Suprapubic skin (tissue), 4 donors: Measurements from ENCODE around the gene CLCNKA.
A peak's percentile ranks its signal among the peaks of the same experiment; 100 is the strongest.

ENCODE experiments used
- CTCF ChIP-seq, 2 donors: fragments of 200-600 bp in 1 of 2; fragments of 450-650 bp in 1 of 2; sonication (generic) in 1 of 2; IDR thresholded peaks; one replicate each; pipeline ENCODE4 v1.5.1; 2016 to 2019; ENCODE audit warnings: antibody characterized with exemption in 2 of 2, mild to moderate bottlenecking in 1 of 2, moderate library complexity in 1 of 2
- EP300 ChIP-seq: sonication (generic); formaldehyde crosslinking; IDR thresholded peaks from one replicate; pipeline ENCODE4 v1.6.1; 2017; ENCODE audit warnings: antibody characterized with exemption
- POLR2A ChIP-seq, 2 donors: fragments of 450-650 bp; IDR thresholded peaks; one replicate each; pipeline ENCODE4 v1.6.1; 2017; ENCODE audit warnings: antibody characterized with exemption in 2 of 2, mild to moderate bottlenecking in 2 of 2, moderate library complexity in 2 of 2
- POLR2AphosphoS5 ChIP-seq, 3 donors: sonication (generic); formaldehyde crosslinking; IDR thresholded peaks; one replicate each; pipeline ENCODE4 v1.6.1; 2017; ENCODE audit warnings: antibody characterized with exemption in 3 of 3

GRCh38 chr1:16032388-16033102 lies 10.7 kb downstream of the CLCNKA start:
- no peak for TF ChIP-seq EP300
- no peak for TF ChIP-seq POLR2A (IDR thresholded peaks at IDR 0.05)
- peak; percentile 93 for TF ChIP-seq CTCF (IDR thresholded peaks at IDR 0.05)
- no peak for TF ChIP-seq POLR2AphosphoS5 (IDR thresholded peaks at IDR 0.05)
